SK-N-SH (cell line): Measurements from ENCODE around the gene MAGI2.

Experiments
- POLR2AphosphoS5 ChIP-seq: IDR thresholded peaks from 2 replicates; pipeline ENCODE4 v1.6.1; 2012; ENCODE audit warnings: low read depth, low read length
- SIN3A ChIP-seq: IDR thresholded peaks from 2 replicates; pipeline ENCODE4 v1.6.1; 2012; ENCODE audit warnings: low read depth, mild to moderate bottlenecking, low read length, moderate library complexity, borderline replicate concordance
- TF ChIP-seq, protein P1 (sequence below): fragments of 200-600 bp; sonication (generic); IDR thresholded peaks from 2 replicates; pipeline ENCODE4 v1.6.1; 2017; ENCODE audit warnings: antibody characterized with exemption, mild to moderate bottlenecking, moderate library complexity

DNA sequence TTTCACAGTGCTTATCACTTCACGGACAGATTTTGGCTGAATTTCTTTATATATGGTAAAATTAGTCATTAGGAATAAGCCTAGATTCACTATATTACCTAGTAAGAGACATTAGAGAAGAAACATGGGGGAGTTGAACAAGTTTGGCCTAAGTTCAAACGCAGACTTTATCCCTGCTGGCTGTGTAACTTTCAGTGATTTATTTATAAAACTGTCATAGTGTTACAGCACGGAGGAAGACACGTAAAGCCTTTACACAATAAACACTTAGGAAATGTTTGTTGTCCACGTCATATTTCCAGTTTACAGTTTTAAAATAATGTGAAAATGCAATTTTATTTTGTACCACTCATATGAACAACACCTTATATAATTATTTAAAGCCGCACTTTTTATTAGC lies 661.5 kb downstream of the MAGI2 start:
- TF ChIP-seq, protein P1, sequence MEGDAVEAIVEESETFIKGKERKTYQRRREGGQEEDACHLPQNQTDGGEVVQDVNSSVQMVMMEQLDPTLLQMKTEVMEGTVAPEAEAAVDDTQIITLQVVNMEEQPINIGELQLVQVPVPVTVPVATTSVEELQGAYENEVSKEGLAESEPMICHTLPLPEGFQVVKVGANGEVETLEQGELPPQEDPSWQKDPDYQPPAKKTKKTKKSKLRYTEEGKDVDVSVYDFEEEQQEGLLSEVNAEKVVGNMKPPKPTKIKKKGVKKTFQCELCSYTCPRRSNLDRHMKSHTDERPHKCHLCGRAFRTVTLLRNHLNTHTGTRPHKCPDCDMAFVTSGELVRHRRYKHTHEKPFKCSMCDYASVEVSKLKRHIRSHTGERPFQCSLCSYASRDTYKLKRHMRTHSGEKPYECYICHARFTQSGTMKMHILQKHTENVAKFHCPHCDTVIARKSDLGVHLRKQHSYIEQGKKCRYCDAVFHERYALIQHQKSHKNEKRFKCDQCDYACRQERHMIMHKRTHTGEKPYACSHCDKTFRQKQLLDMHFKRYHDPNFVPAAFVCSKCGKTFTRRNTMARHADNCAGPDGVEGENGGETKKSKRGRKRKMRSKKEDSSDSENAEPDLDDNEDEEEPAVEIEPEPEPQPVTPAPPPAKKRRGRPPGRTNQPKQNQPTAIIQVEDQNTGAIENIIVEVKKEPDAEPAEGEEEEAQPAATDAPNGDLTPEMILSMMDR, result no peak
- TF ChIP-seq POLR2AphosphoS5, result no peak
- TF ChIP-seq SIN3A, result no peak
